Measurements from ENCODE around the gene ATXN2.

DNA sequence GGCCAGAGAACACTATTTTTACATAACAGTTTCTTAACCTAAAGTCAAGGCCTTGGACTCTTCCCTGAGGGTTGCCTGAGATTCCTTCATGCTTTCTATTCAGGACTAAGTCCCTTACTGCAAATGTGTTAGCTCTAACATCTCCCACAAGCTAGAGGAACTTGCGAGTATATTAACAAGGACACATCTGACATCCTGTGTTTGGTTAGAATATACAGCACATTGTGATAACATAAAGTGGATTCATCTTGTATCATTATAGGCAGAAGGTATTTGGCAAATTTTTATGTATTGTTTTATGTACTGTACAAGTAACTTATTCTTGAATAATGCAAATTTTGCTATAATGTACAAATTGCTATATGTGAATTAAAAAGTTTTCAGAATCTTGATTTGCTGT, 147.9 kb downstream of the ATXN2 start:
- TF ChIP-seq POLR2A (IDR thresholded peaks at IDR 0.05; ENCODE audit: low read depth, low read length) = no peak
- TF ChIP-seq, protein P1, sequence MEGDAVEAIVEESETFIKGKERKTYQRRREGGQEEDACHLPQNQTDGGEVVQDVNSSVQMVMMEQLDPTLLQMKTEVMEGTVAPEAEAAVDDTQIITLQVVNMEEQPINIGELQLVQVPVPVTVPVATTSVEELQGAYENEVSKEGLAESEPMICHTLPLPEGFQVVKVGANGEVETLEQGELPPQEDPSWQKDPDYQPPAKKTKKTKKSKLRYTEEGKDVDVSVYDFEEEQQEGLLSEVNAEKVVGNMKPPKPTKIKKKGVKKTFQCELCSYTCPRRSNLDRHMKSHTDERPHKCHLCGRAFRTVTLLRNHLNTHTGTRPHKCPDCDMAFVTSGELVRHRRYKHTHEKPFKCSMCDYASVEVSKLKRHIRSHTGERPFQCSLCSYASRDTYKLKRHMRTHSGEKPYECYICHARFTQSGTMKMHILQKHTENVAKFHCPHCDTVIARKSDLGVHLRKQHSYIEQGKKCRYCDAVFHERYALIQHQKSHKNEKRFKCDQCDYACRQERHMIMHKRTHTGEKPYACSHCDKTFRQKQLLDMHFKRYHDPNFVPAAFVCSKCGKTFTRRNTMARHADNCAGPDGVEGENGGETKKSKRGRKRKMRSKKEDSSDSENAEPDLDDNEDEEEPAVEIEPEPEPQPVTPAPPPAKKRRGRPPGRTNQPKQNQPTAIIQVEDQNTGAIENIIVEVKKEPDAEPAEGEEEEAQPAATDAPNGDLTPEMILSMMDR (conservative IDR thresholded peaks at IDR 0.05; ENCODE audit: low read depth, low read length) = no peak
- TF ChIP-seq SMC3 (IDR thresholded peaks at IDR 0.05; ENCODE audit: low read depth, low read length) = no peak
- TF ChIP-seq RCOR1 (IDR thresholded peaks at IDR 0.05; ENCODE audit: insufficient replicate concordance, low read length) = no peak
